ENCODE results near the gene PITPNM1. TPM values are rescaled to one million over a fixed set of nuclear protein-coding genes. Genes with fewer than 3 reads are reported as not detected.

The PITPNM1 gene
- total and polyA plus RNA-seq, 2 of the 13 experiments (the other 11 are each of a cell fraction or from before 2014, with no cell fraction given): 8.2 to 8.5 TPM

GRCh38 chr11:67524480-67524808 is 19.3 kb upstream of the PITPNM1 start:
- FAIRE-seq (no peak), DNase-seq (ENCODE audit: low spot score) (no peak), ATAC-seq (no peak)
- Histone ChIP-seq H2AFZ (ENCODE audit: low read length) (no peak overlapping the region), H3K36me3 (replicated peaks in 1 of 2; ENCODE audit: control insufficient read depth in 1 of 2, insufficient read depth in 2 of 2, low read length in 2 of 2) (no peaks in the 10 kb centered on the region), H3K9me3 (ENCODE audit: low read length) (no peaks in the 10 kb centered on the region), H3K27me3 (ENCODE audit: control insufficient read depth in 1 of 2, insufficient read depth in 2 of 2, low read length in 2 of 2) (peaks cover 4 to 19% of the 10 kb centered on the region in 2 experiments; a peak in 4 of 5 replicates), H3K79me2 (ENCODE audit: insufficient read depth, low read length) (no peaks in the 10 kb centered on the region), H3K27ac (ENCODE audit: extremely low read length, insufficient read depth, low read length) (no peak overlapping the region), H3K4me3 (replicated peaks in 1 of 3; ENCODE audit: insufficient read depth in 1 of 3, low read depth in 2 of 3, low read length in 3 of 3) (no peak overlapping the region), H3K9ac (ENCODE audit: insufficient read depth, low read depth, low read length) (no peak overlapping the region), H4K20me1 (ENCODE audit: insufficient read depth, low read length) (no peaks in the 10 kb centered on the region), H3K4me1 (ENCODE audit: insufficient read depth, low read length) (no peaks in the 10 kb centered on the region), H3K4me2 (ENCODE audit: low read depth, low read length) (no peak overlapping the region)
- intact Hi-C loops (cut with micrococcal nuclease; ENCODE audit: unreplicated experiment) (loop anchor here (10.0 kb wide), 1 partner anchor 560 kb away; no protein-coding TSS in a partner anchor), in situ Hi-C loops (cut with HindIII; ENCODE audit: extremely low pct_ligation_motif_present, low pct_unique_long_range_greater_than_20kb) (no loop called here)
- ChIA-PET POLR2A (no interaction called here), CTCF (ENCODE audit: low intra/inter-chr PET ratio, low total read pairs) (no interaction called here)
- no TSS peak for BruUV-seq (replicated peaks)
- TF ChIP-seq XRCC5 (optimal IDR thresholded peaks at IDR 0.05; ENCODE audit: low read length) (no peak), ZNF598 (CRISPR knock-in tag; IDR thresholded peaks at IDR 0.05; ENCODE audit: borderline replicate concordance) (no peak), ZNF577 (CRISPR knock-in tag; IDR thresholded peaks at IDR 0.05; ENCODE audit: borderline replicate concordance, low read depth) (no peak), ZNF572 (CRISPR knock-in tag; IDR thresholded peaks at IDR 0.05) (no peak), HMG20B (CRISPR knock-in tag; conservative IDR thresholded peaks at IDR 0.05) (no peak), BRF2 (CRISPR knock-in tag; IDR thresholded peaks at IDR 0.05) (no peak), ZNF136 (CRISPR knock-in tag; IDR thresholded peaks at IDR 0.05; ENCODE audit: low read depth) (no peak), HIC2 (CRISPR knock-in tag; IDR thresholded peaks at IDR 0.05; ENCODE audit: low read depth) (no peak), CCAR2 (optimal IDR thresholded peaks at IDR 0.05; ENCODE audit: low read depth, low read length) (no peak), ZNF33A (CRISPR knock-in tag; IDR thresholded peaks at IDR 0.05; ENCODE audit: borderline replicate concordance) (no peak), NR2F1 (CRISPR knock-in tag; IDR thresholded peaks at IDR 0.05) (no peak), ZFP62 (CRISPR knock-in tag; IDR thresholded peaks at IDR 0.05) (no peak)
- WGBS (ENCODE audit: low lambda C conversion rate): 60% methylated on average over 5 of the region's 9 CpGs

Measured in HepG2 (cell line).